Esophagus muscularis mucosa (tissue), 4 donors: Measurements from ENCODE around the gene TBX5. TPM values are rescaled to one million over a fixed set of nuclear protein-coding genes. Genes with fewer than 3 reads are reported as not detected.

Experiments used
- DNase-seq: peaks from one replicate; pipeline ENCODE4 v3.0.0-alpha.2; 2017; ENCODE audit errors: extremely low spot score
- H3K27ac ChIP-seq, 4 donors: fragments of 200-600 bp; sonication (generic); replicated peaks in 1 of 4; 1 replicate in 3 of 4; 2 replicates in 1 of 4; pipeline ENCODE4 v1.5.1; 2016 to 2019; ENCODE audit warnings: mild to moderate bottlenecking in 1 of 4
- H3K27me3 ChIP-seq, 4 donors: fragments of 200-600 bp; sonication (generic); one replicate each; pipeline versions ENCODE4 v1.5.1 to v1.6.0; 2016 to 2019
- H3K36me3 ChIP-seq, 4 donors: fragments of 200-600 bp; sonication (generic); one replicate each; pipeline ENCODE4 v1.5.1; 2016 to 2019
- H3K4me1 ChIP-seq, 4 donors: fragments of 200-600 bp; sonication (generic); one replicate each; pipeline ENCODE4 v1.5.1; 2016 to 2019
- H3K4me3 ChIP-seq, 4 donors: fragments of 200-600 bp; sonication (generic); 1 replicate in 2 of 4; 2 replicates in 2 of 4; pipeline ENCODE4 v1.5.1; 2016 to 2019; ENCODE audit warnings: mild to moderate bottlenecking in 4 of 4, moderate library complexity in 1 of 4
- H3K9me3 ChIP-seq, 4 donors: fragments of 200-600 bp; sonication (generic); 1 replicate in 3 of 4; 2 replicates in 1 of 4; pipeline ENCODE4 v1.5.1; 2016 to 2019
- CTCF ChIP-seq, 3 experiments: fragments of 200-600 bp in 2 of 3; fragments of 450-650 bp in 1 of 3; sonication (generic) in 2 of 3; IDR thresholded peaks; one replicate each; pipeline ENCODE4 v1.5.1; 2017 to 2019; ENCODE audit warnings: antibody characterized with exemption in 3 of 3, mild to moderate bottlenecking in 2 of 3, moderate library complexity in 1 of 3
- EP300 ChIP-seq: sonication (generic); formaldehyde crosslinking; IDR thresholded peaks from one replicate; pipeline ENCODE4 v1.6.1; 2017; ENCODE audit warnings: antibody characterized with exemption
- POLR2A ChIP-seq: fragments of 450-650 bp; IDR thresholded peaks from one replicate; pipeline ENCODE4 v1.6.1; 2017; ENCODE audit warnings: antibody characterized with exemption, moderate library complexity, mild to moderate bottlenecking, low read depth
- POLR2AphosphoS5 ChIP-seq, 2 donors: sonication (generic); formaldehyde crosslinking; IDR thresholded peaks; one replicate each; pipeline ENCODE4 v1.6.1; 2017; ENCODE audit warnings: antibody characterized with exemption in 2 of 2
- WGBS: methylation state at CpG from one replicate; pipeline ENCODE4 v1.1.5; 2018; 5-methylcytosine and 5-hydroxymethylcytosine counted together
- intact Hi-C: fragments of 100-400 bp; cut with DNase I; formaldehyde crosslinking; loops from one replicate; pipeline ENCODE4 v1.15.1; 2023
- total RNA-seq, 4 donors: library from RNA; depleted of rRNA; stranded (reverse); fragments of >200 nt; gene quantifications; one replicate each; pipeline versions ENCODE4 v1.1.0 to v1.2.1, GENCODE V29; 2016

Gene TBX5
- total RNA-seq, 4 donors from 2014 or later = 20.4 to 34.5 (median 26.2) TPM

- H3K36me3 ChIP-seq = no peaks in the 10 kb centered on the region
- 36% methylated on average over 40 of the region's 44 CpGs for WGBS
- intact Hi-C loops = no loop called here
- H3K27ac ChIP-seq = no peak overlapping the region
- H3K9me3 ChIP-seq = no peaks in the 10 kb centered on the region
- peak overlapping the region; percentile 7 to 29 (median 26) for H3K4me3 ChIP-seq
- peaks cover 0 to 96% (median 24%) of the 10 kb centered on the region in 4 donors for H3K27me3 ChIP-seq
- TF ChIP-seq CTCF (IDR thresholded peaks at IDR 0.05) = no peak
- no peak for TF ChIP-seq EP300
- no peak for TF ChIP-seq POLR2AphosphoS5 (IDR thresholded peaks at IDR 0.05)
- TF ChIP-seq POLR2A = no peak
- no peak for DNase-seq
- peaks cover 0 to 22% (median 19%) of the 10 kb centered on the region in 4 donors for H3K4me1 ChIP-seq
These were observed 38.7 kb upstream of the TBX5 start for GRCh38 chr12:114444422-114445279.

GRCh38 chr12:114443607-114444421 lies 37.9 kb upstream of the TBX5 start:
- Histone ChIP-seq H3K9me3 (no peaks in the 10 kb centered on the region), H3K4me3 (no peak overlapping the region), H3K27me3 (peaks cover 0 to 98% (median 24%) of the 10 kb centered on the region in 4 donors), H3K4me1 (peaks cover 0 to 22% (median 19%) of the 10 kb centered on the region in 4 donors), H3K27ac (no peak overlapping the region), H3K36me3 (no peaks in the 10 kb centered on the region)
- WGBS = 61% methylated on average over 48 of the region's 53 CpGs
- no peak for DNase-seq
- intact Hi-C loops = no loop called here
- TF ChIP-seq CTCF (IDR thresholded peaks at IDR 0.05) (no peak), POLR2A (no peak), POLR2AphosphoS5 (IDR thresholded peaks at IDR 0.05) (no peak), EP300 (no peak)

GRCh38 chr12:114442578-114442977 lies 36.6 kb upstream of the TBX5 start:
- 42% methylated on average over 1 of the region's 1 CpG for WGBS
- no peaks in the 10 kb centered on the region for H3K9me3 ChIP-seq
- H3K4me1 ChIP-seq = peaks cover 0 to 21% (median 16%) of the 10 kb centered on the region in 4 donors
- TF ChIP-seq EP300 (no peak), POLR2AphosphoS5 (IDR thresholded peaks at IDR 0.05) (no peak), CTCF (IDR thresholded peaks at IDR 0.05) (no peak), POLR2A (no peak)
- no peak overlapping the region for H3K4me3 ChIP-seq
- no peak for DNase-seq
- intact Hi-C loops = no loop called here
- H3K36me3 ChIP-seq = no peaks in the 10 kb centered on the region
- H3K27me3 ChIP-seq = peaks cover 0 to 92% (median 20%) of the 10 kb centered on the region in 4 donors
- H3K27ac ChIP-seq = no peak overlapping the region

- WGBS = 55% methylated on average over 6 of the region's 6 CpGs
- Histone ChIP-seq H3K4me3 (no peak overlapping the region), H3K27ac (no peak overlapping the region), H3K9me3 (peaks cover 0 to 7% (median 0%) of the 10 kb centered on the region in 4 donors), H3K36me3 (no peaks in the 10 kb centered on the region), H3K4me1 (peaks cover 0 to 11% (median 9%) of the 10 kb centered on the region in 4 donors), H3K27me3 (peaks cover 0 to 85% (median 20%) of the 10 kb centered on the region in 4 donors)
- no peak for TF ChIP-seq EP300
- TF ChIP-seq POLR2A = no peak
- no peak for TF ChIP-seq CTCF (IDR thresholded peaks at IDR 0.05)
- TF ChIP-seq POLR2AphosphoS5 (IDR thresholded peaks at IDR 0.05) = no peak
- no peak for DNase-seq
- intact Hi-C loops = no loop called here
These were observed 35.6 kb upstream of the TBX5 start for GRCh38 chr12:114441545-114441944.
